Thoracic aorta (tissue), 2 donors: ENCODE results near the gene EFHB. TPM values are rescaled to one million over a fixed set of nuclear protein-coding genes. Genes with fewer than 3 reads are reported as not detected.
A peak's percentile ranks its signal among the peaks of the same experiment; 100 is the strongest.
"Not testable (repeated sequence)": the region's sequence is repeated elsewhere in the genome, so short reads cannot be mapped to it uniquely, and the experiment has no call there.

Source experiments
- ATAC-seq: fragments of 150-250 bp; one replicate; pipeline ENCODE4 v1.8.0; 2017; ENCODE audit warnings: low read depth; ENCODE audit not compliant: insufficient number of reproducible peaks, low FRiP score
- DNase-seq: peaks from one replicate; pipeline ENCODE4 v3.0.0-alpha.2; 2020; ENCODE audit warnings: low spot score
- H3K27ac ChIP-seq, 2 donors: fragments of 200-600 bp; sonication (generic); 1 replicate in 1 of 2; 2 replicates in 1 of 2; pipeline ENCODE4 v1.5.1; 2016; ENCODE audit warnings: mild to moderate bottlenecking in 2 of 2, moderate library complexity in 2 of 2
- H3K27me3 ChIP-seq: fragments of 200-600 bp; sonication (generic); replicated peaks from 2 replicates; pipeline ENCODE4 v1.6.0; 2016; ENCODE audit warnings: mild to moderate bottlenecking; ENCODE audit not compliant: insufficient read depth
- H3K36me3 ChIP-seq: fragments of 200-600 bp; sonication (generic); one replicate; pipeline ENCODE4 v1.5.1; 2016
- H3K4me1 ChIP-seq, 2 donors: fragments of 200-600 bp; sonication (generic); 1 replicate in 1 of 2; 2 replicates in 1 of 2; pipeline versions ENCODE4 v1.5.1 to v1.6.0; 2016; ENCODE audit warnings: low read depth in 2 of 2, mild to moderate bottlenecking in 1 of 2; ENCODE audit not compliant: control insufficient read depth in 1 of 2
- H3K4me3 ChIP-seq: fragments of 200-600 bp; sonication (generic); 2 replicates; pipeline ENCODE4 v1.5.1; 2016; ENCODE audit warnings: mild to moderate bottlenecking
- H3K9me3 ChIP-seq: fragments of 200-600 bp; sonication (generic); 2 replicates; pipeline ENCODE4 v1.5.1; 2016
- CTCF ChIP-seq: fragments of 200-600 bp; sonication (generic); IDR thresholded peaks from one replicate; pipeline ENCODE4 v1.5.1; 2019; ENCODE audit warnings: antibody characterized with exemption
- total RNA-seq, 2 donors: library from RNA; depleted of rRNA; stranded (reverse); fragments of >200 nt; gene quantifications; one replicate each; pipeline versions ENCODE4 v1.1.0 to v1.2.3, GENCODE V29; 2016

Gene EFHB
- total RNA-seq, 2 donors from 2014 or later = 0.41 to 0.42 TPM

GRCh38 chr3:19881036-19881435 lies 53.0 kb downstream of the EFHB start:
- DNase-seq (no peak), ATAC-seq (no peak)
- H3K36me3 ChIP-seq = no peaks in the 10 kb centered on the region
- no peaks in the 10 kb centered on the region for H3K9me3 ChIP-seq
- no peaks in the 10 kb centered on the region for H3K4me1 ChIP-seq
- no peak overlapping the region for H3K27ac ChIP-seq
- no peak overlapping the region for H3K4me3 ChIP-seq
- no peak for TF ChIP-seq CTCF
- no peaks in the 10 kb centered on the region for H3K27me3 ChIP-seq

DNA sequence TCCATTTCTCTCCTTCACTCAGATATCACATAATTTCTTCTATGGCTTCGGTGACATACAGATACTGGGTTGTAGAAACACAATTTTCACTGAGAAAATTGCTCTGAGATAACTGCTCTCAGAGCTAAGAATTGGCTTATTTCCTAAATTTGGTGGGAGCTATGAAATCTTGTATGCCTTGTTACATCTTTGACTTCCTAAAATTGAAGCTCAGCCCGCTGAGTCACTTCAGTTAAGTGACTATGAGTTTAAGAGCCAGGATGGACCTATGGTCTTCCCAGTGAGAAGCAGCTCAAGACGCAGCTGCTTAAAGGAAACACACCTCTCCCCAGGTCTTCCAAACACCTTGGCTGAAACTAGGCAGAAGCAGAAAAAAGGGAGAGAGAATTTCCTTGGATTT lies 56.4 kb downstream of the EFHB start:
- ATAC-seq = no peak
- H3K4me3 ChIP-seq = no peak overlapping the region
- H3K27me3 ChIP-seq = no peaks in the 10 kb centered on the region
- no peaks in the 10 kb centered on the region for H3K4me1 ChIP-seq
- DNase-seq = no peak
- no peak overlapping the region for H3K27ac ChIP-seq
- H3K36me3 ChIP-seq = no peaks in the 10 kb centered on the region
- no peak for TF ChIP-seq CTCF
- H3K9me3 ChIP-seq = no peaks in the 10 kb centered on the region

GRCh38 chr3:19866751-19867347 lies 67.2 kb downstream of the EFHB start:
- ATAC-seq (no peak), DNase-seq (no peak)
- Histone ChIP-seq H3K4me1 (no peaks in the 10 kb centered on the region), H3K27me3 (no peaks in the 10 kb centered on the region), H3K36me3 (no peaks in the 10 kb centered on the region), H3K4me3 (no peak overlapping the region), H3K9me3 (no peaks in the 10 kb centered on the region), H3K27ac (no peak overlapping the region)
- TF ChIP-seq CTCF = peak; percentile 70

- ATAC-seq, H3K27me3 ChIP-seq, H3K4me1 ChIP-seq, H3K27ac ChIP-seq, H3K4me3 ChIP-seq, H3K36me3 ChIP-seq, DNase-seq, H3K9me3 ChIP-seq: not testable (repeated sequence)
Observed at GRCh38 chr3:19855318-19855717, 78.7 kb downstream of the EFHB start.

DNA sequence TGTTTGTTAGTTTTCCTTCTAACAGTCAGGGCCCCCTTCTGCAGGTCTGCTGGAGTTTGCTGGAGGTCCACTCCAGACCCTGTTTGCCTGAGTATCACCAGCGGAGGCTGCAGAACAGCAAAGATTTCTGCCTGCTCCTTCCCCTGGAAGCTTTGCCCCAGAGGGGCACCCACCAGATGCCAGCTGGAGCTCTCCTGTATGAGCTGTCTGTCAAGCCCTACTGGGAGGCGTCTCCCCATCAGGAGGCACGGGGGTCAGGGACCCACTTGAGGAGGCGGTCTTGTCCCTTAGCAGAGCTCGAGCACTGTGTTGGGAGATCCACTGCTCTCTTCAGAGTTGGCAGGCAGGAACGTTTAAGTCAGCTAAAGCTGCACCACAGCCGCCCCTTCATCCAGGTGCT lies 87.4 kb downstream of the EFHB start:
- H3K36me3 ChIP-seq, H3K4me3 ChIP-seq, H3K4me1 ChIP-seq, H3K27me3 ChIP-seq, H3K9me3 ChIP-seq, DNase-seq, ATAC-seq, H3K27ac ChIP-seq: not testable (repeated sequence)

Other genes starting within 250 kb of the EFHB start
- gene RAB5A, start 12.9 kb upstream of the EFHB start, total RNA-seq = 10 to 100 TPM; 86.0 to 86.8 TPM
- not detected for gene PP2D1, start 78.0 kb upstream of the EFHB start, total RNA-seq
- gene KAT2B, start 106.2 kb upstream of the EFHB start, total RNA-seq = 10 to 100 TPM; 48.0 to 72.8 TPM